ENCODE measurements around the gene BRAP. TPM values are rescaled to one million over a fixed set of nuclear protein-coding genes. Genes with fewer than 3 reads are reported as not detected.
"Not testable (repeated sequence)": the region's sequence is repeated elsewhere in the genome, so short reads cannot be mapped to it uniquely, and the experiment has no call there.

BRAP gene
- polyA plus RNA-seq, 1 experiment: 24.4 TPM

DNA sequence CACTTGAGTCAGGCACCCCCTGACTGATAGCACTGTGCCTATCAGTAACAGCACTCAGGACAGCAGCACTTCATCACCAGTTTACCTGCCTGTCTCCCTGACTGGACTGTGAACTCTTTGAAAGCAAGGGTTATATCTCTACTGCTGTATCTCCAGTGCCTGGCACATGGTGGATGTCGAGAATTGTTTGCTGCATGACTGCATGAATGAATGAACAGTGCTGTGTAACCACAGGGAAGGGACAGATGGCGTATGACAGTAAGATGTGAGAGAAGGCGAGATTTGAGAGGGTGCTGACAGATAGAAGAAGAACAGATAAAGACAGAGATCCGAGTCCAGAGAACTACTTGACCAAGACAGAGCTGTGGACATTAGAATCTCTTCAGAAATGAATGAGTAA is 29.7 kb downstream of the BRAP start:
- Histone ChIP-seq H3K27ac (ENCODE audit: low read depth, low read length) (no peak overlapping the region), H3K4me3 (ENCODE audit: low read depth, low read length) (no peak overlapping the region), H3K27me3 (ENCODE audit: control insufficient read depth, insufficient read depth, low read length) (no peaks in the 10 kb centered on the region), H3K9me3 (ENCODE audit: control insufficient read depth, insufficient read depth, low read length) (no peaks in the 10 kb centered on the region)
- POLR2A ChIA-PET: no interaction called here
- CTCF ChIA-PET: interaction anchor here (0.7 kb wide), 1 partner anchor 128 kb away, joined by 3 read pairs; no protein-coding TSS in a partner anchor
- TF ChIP-seq, protein P1, sequence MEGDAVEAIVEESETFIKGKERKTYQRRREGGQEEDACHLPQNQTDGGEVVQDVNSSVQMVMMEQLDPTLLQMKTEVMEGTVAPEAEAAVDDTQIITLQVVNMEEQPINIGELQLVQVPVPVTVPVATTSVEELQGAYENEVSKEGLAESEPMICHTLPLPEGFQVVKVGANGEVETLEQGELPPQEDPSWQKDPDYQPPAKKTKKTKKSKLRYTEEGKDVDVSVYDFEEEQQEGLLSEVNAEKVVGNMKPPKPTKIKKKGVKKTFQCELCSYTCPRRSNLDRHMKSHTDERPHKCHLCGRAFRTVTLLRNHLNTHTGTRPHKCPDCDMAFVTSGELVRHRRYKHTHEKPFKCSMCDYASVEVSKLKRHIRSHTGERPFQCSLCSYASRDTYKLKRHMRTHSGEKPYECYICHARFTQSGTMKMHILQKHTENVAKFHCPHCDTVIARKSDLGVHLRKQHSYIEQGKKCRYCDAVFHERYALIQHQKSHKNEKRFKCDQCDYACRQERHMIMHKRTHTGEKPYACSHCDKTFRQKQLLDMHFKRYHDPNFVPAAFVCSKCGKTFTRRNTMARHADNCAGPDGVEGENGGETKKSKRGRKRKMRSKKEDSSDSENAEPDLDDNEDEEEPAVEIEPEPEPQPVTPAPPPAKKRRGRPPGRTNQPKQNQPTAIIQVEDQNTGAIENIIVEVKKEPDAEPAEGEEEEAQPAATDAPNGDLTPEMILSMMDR (IDR thresholded peaks at IDR 0.05; ENCODE audit: low read depth, low read length): no peak
- no peak for DNase-seq (ENCODE audit: low read depth, low spot score)

DNA sequence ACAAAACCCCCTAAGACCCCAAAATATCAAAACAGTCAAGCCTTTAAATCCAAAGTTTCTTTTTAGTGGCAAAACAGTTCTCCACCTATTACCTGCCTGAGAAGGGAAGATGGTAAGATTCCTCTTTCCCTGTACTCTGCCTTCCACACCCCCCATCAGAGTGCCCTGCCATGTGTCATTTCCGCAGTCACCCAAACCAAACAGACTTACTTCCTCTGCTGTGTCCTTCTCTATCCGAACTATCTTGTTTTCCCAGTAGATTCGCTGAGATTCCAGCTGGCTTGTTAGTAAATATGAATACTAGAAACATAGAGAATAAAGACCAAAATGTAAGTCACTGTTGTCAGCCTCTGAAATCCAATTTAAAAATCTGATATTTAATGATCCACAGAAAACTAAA is 30.4 kb downstream of the BRAP start:
- Histone ChIP-seq H3K27ac (ENCODE audit: low read depth, low read length) (no peak overlapping the region), H3K4me3 (ENCODE audit: low read depth, low read length) (no peak overlapping the region), H3K27me3 (ENCODE audit: control insufficient read depth, insufficient read depth, low read length) (no peaks in the 10 kb centered on the region), H3K9me3 (ENCODE audit: control insufficient read depth, insufficient read depth, low read length) (no peaks in the 10 kb centered on the region)
- POLR2A ChIA-PET: interaction anchor here (0.7 kb wide), 1 partner anchor 136 kb away, joined by 5 read pairs; no protein-coding TSS in a partner anchor
- TF ChIP-seq, protein P1 (IDR thresholded peaks at IDR 0.05; ENCODE audit: low read depth, low read length): no peak
- CTCF ChIA-PET: interaction anchor here (0.7 kb wide), 1 partner anchor 121 kb away, joined by 3 read pairs; no protein-coding TSS in a partner anchor
- DNase-seq (ENCODE audit: low read depth, low spot score): no peak

DNA sequence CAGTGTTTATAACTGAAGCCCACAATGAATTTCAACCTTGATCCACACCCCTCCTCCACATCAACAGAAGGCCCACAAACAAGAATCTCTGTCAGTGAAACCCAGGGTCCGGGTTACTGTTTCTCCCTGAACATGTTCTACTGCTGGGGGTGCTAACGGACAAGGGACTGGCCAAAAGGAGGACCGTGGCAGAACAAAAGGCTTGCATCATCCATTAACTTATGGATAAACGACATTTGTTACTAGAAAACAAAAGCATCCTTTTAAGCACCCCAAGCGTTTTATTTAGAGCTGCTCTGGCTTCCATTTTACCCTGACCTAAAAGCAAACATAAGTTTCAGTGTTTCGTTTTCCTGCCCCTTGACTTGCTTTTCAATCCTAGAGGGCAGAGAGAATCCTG is 32.2 kb downstream of the BRAP start:
- ChIA-PET POLR2A (no interaction called here), CTCF (no interaction called here)
- Histone ChIP-seq H3K27ac (ENCODE audit: low read depth, low read length) (no peak overlapping the region), H3K9me3 (ENCODE audit: control insufficient read depth, insufficient read depth, low read length) (no peaks in the 10 kb centered on the region), H3K27me3 (ENCODE audit: control insufficient read depth, insufficient read depth, low read length) (no peaks in the 10 kb centered on the region), H3K4me3 (ENCODE audit: low read depth, low read length) (no peak overlapping the region)
- no peak for DNase-seq (ENCODE audit: low read depth, low spot score)
- TF ChIP-seq, protein P1 (IDR thresholded peaks at IDR 0.05; ENCODE audit: low read depth, low read length): no peak

DNA sequence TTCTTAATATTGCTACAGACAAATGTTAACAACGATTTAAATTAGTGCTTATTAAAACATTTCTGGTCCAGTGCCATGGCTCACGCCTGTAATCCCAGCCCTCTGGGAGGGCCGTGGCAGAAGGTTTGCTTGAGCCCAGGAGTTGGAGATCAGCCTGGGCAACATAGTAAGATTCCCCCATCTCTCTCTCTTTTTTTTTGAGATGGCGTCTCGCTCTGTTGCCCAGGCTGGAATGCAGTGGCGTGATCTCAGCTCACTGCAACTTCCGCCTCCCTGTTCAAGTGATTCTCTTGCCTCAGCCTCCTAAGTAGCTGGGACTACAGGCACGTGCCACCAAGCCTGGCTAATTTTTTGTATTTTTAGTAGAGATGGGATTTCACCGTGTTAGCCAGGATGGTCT is 33.2 kb downstream of the BRAP start:
- POLR2A ChIA-PET; DNase-seq (ENCODE audit: low read depth, low spot score); H3K27ac ChIP-seq (ENCODE audit: low read depth, low read length); H3K27me3 ChIP-seq (ENCODE audit: control insufficient read depth, insufficient read depth, low read length); H3K4me3 ChIP-seq (ENCODE audit: low read depth, low read length); H3K9me3 ChIP-seq (ENCODE audit: control insufficient read depth, insufficient read depth, low read length); CTCF ChIA-PET: not testable (repeated sequence)

DNA sequence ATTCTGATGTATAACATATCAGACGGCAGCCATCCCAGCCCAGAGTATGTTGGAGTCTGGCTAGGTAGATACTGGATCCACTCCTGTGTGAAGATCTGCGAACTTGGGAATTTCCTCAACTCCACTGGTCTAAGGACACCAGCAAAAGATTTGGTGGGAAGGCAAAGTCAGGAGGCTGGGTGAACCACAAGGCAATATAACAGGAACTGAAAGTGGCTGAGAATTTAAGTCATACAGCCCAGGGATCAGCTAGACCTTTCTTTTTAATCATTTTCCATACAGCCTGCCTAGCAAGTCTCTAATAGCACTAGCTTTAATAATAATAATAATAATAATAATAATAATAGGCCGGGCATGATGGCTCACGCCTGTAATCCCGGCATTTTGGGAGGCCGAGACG is 34.8 kb downstream of the BRAP start:
- Histone ChIP-seq H3K9me3 (ENCODE audit: control insufficient read depth, insufficient read depth, low read length) (no peaks in the 10 kb centered on the region), H3K4me3 (ENCODE audit: low read depth, low read length) (no peak overlapping the region), H3K27me3 (ENCODE audit: control insufficient read depth, insufficient read depth, low read length) (no peaks in the 10 kb centered on the region), H3K27ac (ENCODE audit: low read depth, low read length) (no peak overlapping the region)
- POLR2A ChIA-PET: no interaction called here
- TF ChIP-seq, protein P1 (IDR thresholded peaks at IDR 0.05; ENCODE audit: low read depth, low read length): no peak
- CTCF ChIA-PET: interaction anchor here (0.7 kb wide), 1 partner anchor 50 kb away, joined by 3 read pairs; no protein-coding TSS in a partner anchor
- no peak for DNase-seq (ENCODE audit: low read depth, low spot score)

DNA sequence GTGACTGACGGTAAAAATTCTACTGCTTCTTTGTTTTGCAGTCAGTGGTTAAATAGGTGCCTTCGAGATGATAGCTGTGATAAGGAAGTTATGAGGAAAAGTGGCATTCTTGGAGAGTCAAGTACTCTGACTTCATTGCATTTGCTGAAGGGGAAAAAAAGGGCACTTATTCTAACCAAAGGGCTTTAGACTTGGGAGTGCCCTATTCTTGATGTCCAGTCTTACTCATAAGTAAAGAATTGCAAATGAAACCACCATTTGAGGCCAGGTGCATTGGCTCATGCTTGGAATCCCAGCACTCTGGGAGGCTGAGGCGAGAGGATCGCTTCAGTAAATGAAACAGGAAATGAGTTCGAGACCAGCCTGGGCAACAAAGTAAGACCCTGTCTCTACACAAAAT is 40.3 kb downstream of the BRAP start:
- no peaks in the 10 kb centered on the region for H3K9me3 ChIP-seq (ENCODE audit: control insufficient read depth, insufficient read depth, low read length)
- no peak for DNase-seq (ENCODE audit: low read depth, low spot score)
- ChIA-PET POLR2A (interaction anchor here (0.5 kb wide), 1 partner anchor 74 kb away, joined by 3 read pairs; no protein-coding TSS in a partner anchor), CTCF (no interaction called here)
- TF ChIP-seq, protein P1 (IDR thresholded peaks at IDR 0.05; ENCODE audit: low read depth, low read length): no peak
- H3K27ac ChIP-seq (ENCODE audit: low read depth, low read length): no peak overlapping the region
- no peaks in the 10 kb centered on the region for H3K27me3 ChIP-seq (ENCODE audit: control insufficient read depth, insufficient read depth, low read length)
- H3K4me3 ChIP-seq (ENCODE audit: low read depth, low read length): no peak overlapping the region

All from AG04450 (cell line).